Neuronal stem cell (in vitro differentiated cells): ENCODE measurements around the gene RANBP1.

ENCODE experiments used
- DNase-seq: peaks from one replicate; pipeline ENCODE4 v3.0.0-alpha.2; 2013; ENCODE audit warnings: low spot score
- H2AFZ ChIP-seq: one replicate; pipeline ENCODE4 v1.6.1; 2013; ENCODE audit warnings: mild to moderate bottlenecking, low read length, inconsistent platforms
- H2AK5ac ChIP-seq: 2 replicates; pipeline ENCODE4 v1.6.1; 2013; ENCODE audit warnings: low read depth, mild to moderate bottlenecking, inconsistent platforms, low read length, moderate library complexity, mixed read lengths
- H2BK120ac ChIP-seq: 2 replicates; pipeline ENCODE4 v1.6.1; 2013; ENCODE audit warnings: low read depth, mild to moderate bottlenecking, inconsistent platforms, low read length, moderate library complexity, mixed read lengths
- H2BK12ac ChIP-seq: one replicate; pipeline ENCODE4 v1.6.1; 2013; ENCODE audit warnings: low read length, inconsistent platforms
- H2BK15ac ChIP-seq: 2 replicates; pipeline ENCODE4 v1.6.1; 2013; ENCODE audit warnings: mild to moderate bottlenecking, low read length, inconsistent platforms, mixed read lengths
- H2BK5ac ChIP-seq: one replicate; pipeline ENCODE4 v1.6.1; 2013; ENCODE audit warnings: inconsistent platforms, mild to moderate bottlenecking, low read length, moderate library complexity
- H3K14ac ChIP-seq: one replicate; pipeline ENCODE4 v1.6.1; 2013; ENCODE audit warnings: low read length, inconsistent platforms
- H3K18ac ChIP-seq: 2 replicates; pipeline ENCODE4 v1.6.1; 2013; ENCODE audit warnings: low read length, inconsistent platforms
- H3K23ac ChIP-seq: 2 replicates; pipeline ENCODE4 v1.6.1; 2013; ENCODE audit warnings: low read depth, mild to moderate bottlenecking, mixed read lengths, low read length, inconsistent platforms; ENCODE audit not compliant: poor library complexity
- H3K27ac ChIP-seq: replicated peaks from 3 replicates; pipeline ENCODE4 v1.5.1; 2013; ENCODE audit warnings: low read length, inconsistent platforms
- H3K27me3 ChIP-seq, 3 experiments: 2 replicates each; pipeline ENCODE4 v1.6.1; 2013; ENCODE audit warnings: low read length in 3 of 3, mild to moderate bottlenecking in 2 of 3, inconsistent platforms in 1 of 3, low read depth in 1 of 3, mixed read lengths in 1 of 3, moderate library complexity in 1 of 3; ENCODE audit not compliant: control insufficient read depth in 3 of 3, insufficient read depth in 3 of 3
- H3K36me3 ChIP-seq, 2 donors: replicated peaks in 1 of 2; 2 replicates each; pipeline ENCODE4 v1.6.1; 2013; ENCODE audit warnings: low read length in 2 of 2; ENCODE audit not compliant: control insufficient read depth in 2 of 2, insufficient read depth in 2 of 2
- H3K4ac ChIP-seq: 2 replicates; pipeline ENCODE4 v1.6.1; 2013; ENCODE audit warnings: inconsistent platforms, mild to moderate bottlenecking, low read length, moderate library complexity
- H3K4me1 ChIP-seq, 2 donors: 1 replicate in 1 of 2; 2 replicates in 1 of 2; pipeline ENCODE4 v1.6.1; 2013; ENCODE audit warnings: low read length in 2 of 2, low read depth in 1 of 2; ENCODE audit not compliant: control insufficient read depth in 2 of 2, insufficient read depth in 1 of 2
- H3K4me2 ChIP-seq: one replicate; pipeline ENCODE4 v1.6.1; 2013; ENCODE audit warnings: mild to moderate bottlenecking, low read length, inconsistent platforms; ENCODE audit not compliant: insufficient read depth, poor library complexity, severe bottlenecking
- H3K4me3 ChIP-seq, 2 donors: 2 replicates each; pipeline ENCODE4 v1.5.1; 2013; ENCODE audit warnings: low read length in 2 of 2, mild to moderate bottlenecking in 2 of 2, inconsistent platforms in 1 of 2, moderate library complexity in 1 of 2
- H3K79me1 ChIP-seq: one replicate; pipeline ENCODE4 v1.6.1; 2013; ENCODE audit warnings: low read depth, mild to moderate bottlenecking, inconsistent platforms, low read length, moderate library complexity
- H3K9ac ChIP-seq: one replicate; pipeline ENCODE4 v1.6.1; 2013; ENCODE audit warnings: mild to moderate bottlenecking, low read depth, low read length, inconsistent platforms; ENCODE audit not compliant: poor library complexity
- H3K9me3 ChIP-seq, 2 donors: replicated peaks in 1 of 2; 2 replicates each; pipeline versions ENCODE3 to v1.6.1; 2013; ENCODE audit warnings: low read length in 2 of 2, mild to moderate bottlenecking in 2 of 2, inconsistent platforms in 1 of 2, low read depth in 1 of 2, mixed read lengths in 1 of 2, moderate library complexity in 1 of 2; ENCODE audit not compliant: control insufficient read depth in 2 of 2, insufficient read depth in 1 of 2
- H4K8ac ChIP-seq: one replicate; pipeline ENCODE4 v1.6.1; 2013; ENCODE audit warnings: low read depth, mild to moderate bottlenecking, inconsistent platforms, low read length, moderate library complexity
- H4K91ac ChIP-seq: one replicate; pipeline ENCODE4 v1.6.1; 2013; ENCODE audit warnings: low read length, low read depth, mild to moderate bottlenecking, inconsistent platforms; ENCODE audit not compliant: poor library complexity
- WGBS, 2 donors: extraction: QIAGEN DNeasy Blood & Tissue Kit; methylation state at CpG; one replicate each; pipeline ENCODE4 v1.1.7; 2013; ENCODE audit warnings: missing lambda C conversion rate in 2 of 2, mixed read lengths in 1 of 2; ENCODE audit not compliant: insufficient read length in 2 of 2, insufficient replicate concordance in 1 of 2; ENCODE audit errors: extremely low coverage in 2 of 2; 5-methylcytosine and 5-hydroxymethylcytosine counted together

RANBP1 gene

GRCh38 chr22:20089977-20090729, 25.8 kb upstream of the RANBP1 start:
- Histone ChIP-seq H2BK5ac (no peak overlapping the region), H3K4ac (no peak overlapping the region), H3K4me1 (no peaks in the 10 kb centered on the region), H3K36me3 (peaks cover 87 to 100% of the 10 kb centered on the region in 2 donors), H3K79me1 (peaks cover 45% of the 10 kb centered on the region), H4K91ac (no peak overlapping the region), H3K27ac (no peak overlapping the region), H3K4me2 (no peak overlapping the region), H3K9me3 (no peaks in the 10 kb centered on the region), H2BK120ac (no peak overlapping the region), H3K27me3 (no peaks in the 10 kb centered on the region), H3K14ac (no peak overlapping the region), H2BK15ac (no peak overlapping the region), H3K4me3 (no peak overlapping the region), H3K9ac (no peak overlapping the region), H2AK5ac (no peak overlapping the region), H3K23ac (no peak overlapping the region), H3K18ac (no peak overlapping the region), H2BK12ac (no peak overlapping the region), H2AFZ (no peak overlapping the region), H4K8ac (no peak overlapping the region)
- no peak for DNase-seq
- no CpG with 5 or more reads among the region's 11 CpGs for WGBS, 2 donors

- H3K36me3 ChIP-seq = peaks cover 90 to 100% of the 10 kb centered on the region in 2 donors
Measured at GRCh38 chr22:20090730-20091240, 25.1 kb upstream of the RANBP1 start.

GRCh38 chr22:20091690-20092476, 24.0 kb upstream of the RANBP1 start:
- Histone ChIP-seq H4K8ac (no peak overlapping the region), H3K79me1 (peaks cover 34% of the 10 kb centered on the region), H4K91ac (no peak overlapping the region), H3K4me3 (no peak overlapping the region), H2AFZ (no peak overlapping the region), H3K4ac (no peak overlapping the region), H3K4me2 (no peak overlapping the region), H2BK5ac (no peak overlapping the region), H3K27ac (no peak overlapping the region), H3K18ac (no peak overlapping the region), H3K9me3 (peaks cover 1 to 10% of the 10 kb centered on the region in 2 donors), H3K23ac (peak overlapping the region; percentile 71), H3K27me3 (no peaks in the 10 kb centered on the region), H3K14ac (no peak overlapping the region), H2BK120ac (no peak overlapping the region), H3K36me3 (peaks cover 86 to 100% of the 10 kb centered on the region in 2 donors), H2BK12ac (no peak overlapping the region), H2BK15ac (no peak overlapping the region), H3K9ac (peak overlapping the region; percentile 72), H2AK5ac (no peak overlapping the region), H3K4me1 (no peaks in the 10 kb centered on the region)
- no CpG with 5 or more reads among the region's 16 CpGs for WGBS, 2 donors
- DNase-seq = no peak

More at GRCh38 chr22:20090730-20091240, 25.1 kb upstream of the RANBP1 start:
- Histone ChIP-seq H2BK12ac (no peak overlapping the region), H3K18ac (no peak overlapping the region), H3K4me2 (no peak overlapping the region), H2BK120ac (no peak overlapping the region), H2BK15ac (no peak overlapping the region), H3K4me1 (no peaks in the 10 kb centered on the region), H3K14ac (no peak overlapping the region), H3K4ac (no peak overlapping the region), H3K23ac (no peak overlapping the region), H3K27me3 (no peaks in the 10 kb centered on the region), H3K4me3 (no peak overlapping the region), H3K9ac (no peak overlapping the region), H3K79me1 (peaks cover 42% of the 10 kb centered on the region), H2AFZ (no peak overlapping the region), H4K8ac (no peak overlapping the region), H3K9me3 (no peaks in the 10 kb centered on the region), H2BK5ac (no peak overlapping the region), H3K27ac (no peak overlapping the region), H4K91ac (no peak overlapping the region), H2AK5ac (no peak overlapping the region)
- no CpG with 5 or more reads among the region's 9 CpGs for WGBS, 2 donors
- no peak for DNase-seq

- peak overlapping the region; percentile 72 for H3K9ac ChIP-seq
- no peak overlapping the region for H3K27ac ChIP-seq
- no peak overlapping the region for H3K23ac ChIP-seq
- H3K4ac ChIP-seq = no peak overlapping the region
- H2AFZ ChIP-seq = no peak overlapping the region
- no peaks in the 10 kb centered on the region for H3K4me1 ChIP-seq
- H2BK5ac ChIP-seq = no peak overlapping the region
- H2AK5ac ChIP-seq = no peak overlapping the region
- H3K18ac ChIP-seq = no peak overlapping the region
- no peaks in the 10 kb centered on the region for H3K27me3 ChIP-seq
- no peak overlapping the region for H4K8ac ChIP-seq
- no peak overlapping the region for H4K91ac ChIP-seq
- peaks cover 1 to 12% of the 10 kb centered on the region in 2 donors for H3K9me3 ChIP-seq
- peaks cover 28% of the 10 kb centered on the region for H3K79me1 ChIP-seq
- H3K14ac ChIP-seq = no peak overlapping the region
- no peak overlapping the region for H3K4me2 ChIP-seq
- no CpG with 5 or more reads among the region's 11 CpGs for WGBS, 2 donors
- H2BK15ac ChIP-seq = no peak overlapping the region
- peaks cover 84 to 100% of the 10 kb centered on the region in 2 donors for H3K36me3 ChIP-seq
- DNase-seq = no peak
- H2BK12ac ChIP-seq = no peak overlapping the region
- no peak overlapping the region for H3K4me3 ChIP-seq
- H2BK120ac ChIP-seq = no peak overlapping the region
Measured at GRCh38 chr22:20092477-20092854, 23.4 kb upstream of the RANBP1 start.
